Lung (tissue), 12 donors: ENCODE results near the gene C4orf36. TPM values are rescaled to one million over a fixed set of nuclear protein-coding genes. Genes with fewer than 3 reads are reported as not detected.

Source experiments
- ATAC-seq: fragments of 200-7000 bp; cut with Tn5 transposase; one replicate; pipeline ENCODE4 v1.9.1; 2020; ENCODE audit warnings: moderate number of reproducible peaks; ENCODE audit not compliant: insufficient read depth, low FRiP score
- DNase-seq, 3 donors: peaks; one replicate each; pipeline ENCODE4 v3.0.0-alpha.2; 2013 to 2017
- H3K27ac ChIP-seq, 2 donors: one replicate each; pipeline ENCODE4 v1.5.1; 2013; ENCODE audit warnings: mild to moderate bottlenecking in 2 of 2, moderate library complexity in 2 of 2, control low read depth in 1 of 2, inconsistent platforms in 1 of 2, low read depth in 1 of 2, low read length in 1 of 2
- H3K27me3 ChIP-seq, 3 donors: one replicate each; pipeline ENCODE4 v1.5.1; 2013; ENCODE audit warnings: low read length in 2 of 3; ENCODE audit not compliant: control insufficient read depth in 3 of 3, insufficient read depth in 3 of 3
- H3K36me3 ChIP-seq, 4 donors: one replicate each; pipeline ENCODE4 v1.5.1; 2013; ENCODE audit warnings: low read length in 4 of 4, mild to moderate bottlenecking in 1 of 4, moderate library complexity in 1 of 4; ENCODE audit not compliant: control insufficient read depth in 4 of 4, insufficient read depth in 4 of 4
- H3K4me1 ChIP-seq, 5 donors: one replicate each; pipeline ENCODE4 v1.5.1; 2013; ENCODE audit warnings: low read length in 5 of 5, mild to moderate bottlenecking in 2 of 5, moderate library complexity in 1 of 5; ENCODE audit not compliant: control insufficient read depth in 5 of 5, insufficient read depth in 5 of 5
- H3K4me3 ChIP-seq: one replicate; pipeline ENCODE4 v1.5.1; 2013; ENCODE audit warnings: mild to moderate bottlenecking, control low read depth, moderate library complexity
- H3K9ac ChIP-seq, 2 donors: one replicate each; pipeline ENCODE4 v1.5.1; 2013; ENCODE audit warnings: low read length in 2 of 2, control low read depth in 1 of 2; ENCODE audit not compliant: insufficient read depth in 1 of 2
- H3K9me3 ChIP-seq, 4 donors: one replicate each; pipeline ENCODE4 v1.5.1; 2013; ENCODE audit warnings: low read length in 3 of 4, mild to moderate bottlenecking in 1 of 4, moderate library complexity in 1 of 4; ENCODE audit not compliant: control insufficient read depth in 4 of 4, insufficient read depth in 3 of 4
- CTCF ChIP-seq: IDR thresholded peaks from 2 replicates; pipeline ENCODE4 v1.5.1; 2012; ENCODE audit warnings: mild to moderate bottlenecking; ENCODE audit errors: control extremely low read depth, extremely low read depth
- WGBS, 2 donors: extraction: QIAGEN DNeasy Blood & Tissue Kit; methylation state at CpG; one replicate each; pipeline ENCODE4 v1.1.7; 2013; 5-methylcytosine and 5-hydroxymethylcytosine counted together
- polyA plus RNA-seq, 2 donors: library from polyadenylated mRNA; stranded (reverse); fragments of 200-250 nt; gene quantifications; one replicate each; pipeline ENCODE4 v1.2.1, GENCODE V29; 2013
- total RNA-seq, 2 donors: library from RNA; depleted of rRNA in 1 of 2; stranded (reverse); fragments of >200 nt in 1 of 2; gene quantifications; one replicate each; pipeline ENCODE4 v1.2.1, GENCODE V29; 2014 to 2021
- donor health status: control.
- donor health status: control.
- donor health status: Bipolar disorder and iron deficiency.
- donor health status: healthy.
- donor health status: DM: yes; HTN: yes; CAD: no.

C4orf36 gene
- total and polyA plus RNA-seq, 4 donors = 0.61 to 3.3 (median 1.4) TPM

GRCh38 chr4:86938771-86939520 is 46.7 kb upstream of the C4orf36 start:
- Histone ChIP-seq H3K27me3 (no peaks in the 10 kb centered on the region), H3K4me1 (peaks cover 0 to 28% (median 9%) of the 10 kb centered on the region in 5 donors), H3K9me3 (no peaks in the 10 kb centered on the region), H3K4me3 (no peak overlapping the region), H3K36me3 (no peaks in the 10 kb centered on the region), H3K27ac (no peak overlapping the region), H3K9ac (no peak overlapping the region)
- ATAC-seq = no peak
- peak in 1 of 3 donors; percentile 41 for DNase-seq
- no peak for TF ChIP-seq CTCF
- WGBS, 2 donors = 70 to 78% methylated on average over 4 of the region's 4 CpGs

GRCh38 chr4:86935853-86936733 is 43.9 kb upstream of the C4orf36 start:
- Histone ChIP-seq H3K4me1 (peaks cover 0 to 19% (median 9%) of the 10 kb centered on the region in 5 donors), H3K9ac (peak overlapping the region; percentile 6 to 34), H3K27ac (peak overlapping the region; percentile 93 to 100), H3K4me3 (peak overlapping the region; percentile 91), H3K27me3 (no peaks in the 10 kb centered on the region), H3K36me3 (peaks cover 0 to 2% (median under 1%) of the 10 kb centered on the region in 4 donors), H3K9me3 (no peaks in the 10 kb centered on the region)
- WGBS, 2 donors = 3% methylated on average over 36 of the region's 36 CpGs
- ATAC-seq = peak; percentile 47
- peak; percentile 33 to 34 (median 33) for DNase-seq
- no peak for TF ChIP-seq CTCF

- WGBS, 2 donors = 1% methylated on average over 15 to 16 of the region's 16 CpGs
- Histone ChIP-seq H3K27ac (peak overlapping the region; percentile 93 to 100), H3K36me3 (peaks cover 0 to 5% (median 2%) of the 10 kb centered on the region in 4 donors), H3K4me1 (peaks cover 0 to 19% (median 9%) of the 10 kb centered on the region in 5 donors), H3K9me3 (no peaks in the 10 kb centered on the region), H3K4me3 (peak overlapping the region; percentile 91), H3K27me3 (no peaks in the 10 kb centered on the region), H3K9ac (peak overlapping the region; percentile 6 to 34)
- no peak for TF ChIP-seq CTCF
- DNase-seq = peak in 1 of 3 donors; percentile 25
- no peak for ATAC-seq
Observed at GRCh38 chr4:86935566-86935852, 43.3 kb upstream of the C4orf36 start.
